HAP-1 (cell line): ENCODE measurements around the gene PYHIN1.
"Not testable (repeated sequence)": the region's sequence is repeated elsewhere in the genome, so short reads cannot be mapped to it uniquely, and the experiment has no call there.

Experiments
- DNase-seq, 2 experiments: peaks; one replicate each; pipeline ENCODE4 v3.0.0-alpha.2; 2016 to 2020; ENCODE audit warnings: low spot score in 2 of 2
- H3K27me3 ChIP-seq: fragments of 250-450 bp; sonication (Bioruptor Pico); 2 replicates; pipeline ENCODE4 v1.5.1; 2020; ENCODE audit warnings: low read depth, mild to moderate bottlenecking, moderate library complexity
- H3K36me3 ChIP-seq: fragments of 250-450 bp; sonication (Bioruptor Pico); replicated peaks from 2 replicates; pipeline ENCODE4 v1.5.1; 2020; ENCODE audit warnings: mild to moderate bottlenecking
- H3K4me1 ChIP-seq: fragments of 250-450 bp; sonication (Bioruptor Pico); 2 replicates; pipeline ENCODE4 v1.5.1; 2020; ENCODE audit warnings: mild to moderate bottlenecking
- H3K4me3 ChIP-seq: fragments of 250-450 bp; sonication (Bioruptor Pico); 2 replicates; pipeline ENCODE4 v1.5.1; 2020; ENCODE audit warnings: mild to moderate bottlenecking, moderate library complexity
- H3K9me3 ChIP-seq: fragments of 250-450 bp; sonication (Bioruptor Pico); 2 replicates; pipeline ENCODE4 v1.5.1; 2020; ENCODE audit warnings: mild to moderate bottlenecking, moderate library complexity
- in situ Hi-C: fragments of 300-500 bp; cut with MboI; formaldehyde crosslinking; loops from 3 replicates; pipeline ENCODE4 v1.14.3; 2020; ENCODE audit warnings: low sequenced_read_pairs, inconsistent platforms, mixed read lengths

Gene PYHIN1

GRCh38 chr1:158998037-158998780, 66.9 kb downstream of the PYHIN1 start:
- in situ Hi-C loops = no loop called here
- no peaks in the 10 kb centered on the region for H3K27me3 ChIP-seq
- H3K9me3 ChIP-seq = no peaks in the 10 kb centered on the region
- H3K4me1 ChIP-seq = no peaks in the 10 kb centered on the region
- H3K4me3 ChIP-seq = no peak overlapping the region
- H3K36me3 ChIP-seq = no peaks in the 10 kb centered on the region
- DNase-seq = no peak

GRCh38 chr1:158998781-158999161, 67.4 kb downstream of the PYHIN1 start:
- DNase-seq = peak; percentile 31 to 40
- Histone ChIP-seq H3K4me3 (no peak overlapping the region), H3K36me3 (no peaks in the 10 kb centered on the region), H3K9me3 (no peaks in the 10 kb centered on the region), H3K27me3 (no peaks in the 10 kb centered on the region), H3K4me1 (no peaks in the 10 kb centered on the region)
- in situ Hi-C loops = no loop called here

- no peaks in the 10 kb centered on the region for H3K36me3 ChIP-seq
- no peaks in the 10 kb centered on the region for H3K4me1 ChIP-seq
- H3K4me3 ChIP-seq = no peak overlapping the region
- H3K9me3 ChIP-seq = no peaks in the 10 kb centered on the region
- no peaks in the 10 kb centered on the region for H3K27me3 ChIP-seq
- in situ Hi-C loops = no loop called here
- peak in 1 of 2 experiments; percentile 18 for DNase-seq
These were observed 68.1 kb downstream of the PYHIN1 start for GRCh38 chr1:158999316-159000069.

GRCh38 chr1:159000070-159000409, 68.7 kb downstream of the PYHIN1 start:
- Histone ChIP-seq H3K4me1 (no peaks in the 10 kb centered on the region), H3K27me3 (no peaks in the 10 kb centered on the region), H3K9me3 (no peaks in the 10 kb centered on the region), H3K36me3 (no peaks in the 10 kb centered on the region), H3K4me3 (no peak overlapping the region)
- DNase-seq = no peak
- in situ Hi-C loops = no loop called here

GRCh38 chr1:159000625-159001024, 69.3 kb downstream of the PYHIN1 start:
- no peaks in the 10 kb centered on the region for H3K27me3 ChIP-seq
- in situ Hi-C loops = no loop called here

GRCh38 chr1:159005161-159005560, 73.8 kb downstream of the PYHIN1 start:
- Histone ChIP-seq H3K36me3 (no peaks in the 10 kb centered on the region), H3K4me3 (no peak overlapping the region), H3K9me3 (no peaks in the 10 kb centered on the region), H3K27me3 (no peaks in the 10 kb centered on the region), H3K4me1 (no peaks in the 10 kb centered on the region)
- in situ Hi-C loops = no loop called here
- DNase-seq = no peak

More at GRCh38 chr1:159000625-159001024, 69.3 kb downstream of the PYHIN1 start:
- Histone ChIP-seq H3K36me3 (no peaks in the 10 kb centered on the region), H3K4me1 (no peaks in the 10 kb centered on the region), H3K4me3 (no peak overlapping the region), H3K9me3 (no peaks in the 10 kb centered on the region)
- no peak for DNase-seq

- Histone ChIP-seq H3K4me3 (no peak overlapping the region), H3K9me3 (no peaks in the 10 kb centered on the region), H3K27me3 (no peaks in the 10 kb centered on the region), H3K4me1 (no peaks in the 10 kb centered on the region), H3K36me3 (no peaks in the 10 kb centered on the region)
- no peak for DNase-seq
- in situ Hi-C loops = no loop called here
These were observed 74.3 kb downstream of the PYHIN1 start for GRCh38 chr1:159005676-159006075.

GRCh38 chr1:159006210-159006807, 75.0 kb downstream of the PYHIN1 start:
- not testable (repeated sequence) for H3K4me1 ChIP-seq

GRCh38 chr1:159007726-159008125, 76.4 kb downstream of the PYHIN1 start:
- H3K9me3 ChIP-seq = no peaks in the 10 kb centered on the region
- no peaks in the 10 kb centered on the region for H3K4me1 ChIP-seq
- H3K27me3 ChIP-seq = no peaks in the 10 kb centered on the region
- in situ Hi-C loops = no loop called here
- H3K4me3 ChIP-seq = no peak overlapping the region
- H3K36me3 ChIP-seq = no peaks in the 10 kb centered on the region
- no peak for DNase-seq

More at GRCh38 chr1:159006210-159006807, 75.0 kb downstream of the PYHIN1 start:
- DNase-seq, H3K27me3 ChIP-seq, in situ Hi-C loops, H3K36me3 ChIP-seq, H3K4me3 ChIP-seq, H3K9me3 ChIP-seq: not testable (repeated sequence)

GRCh38 chr1:159008744-159009188, 77.4 kb downstream of the PYHIN1 start:
- no peaks in the 10 kb centered on the region for H3K27me3 ChIP-seq
- no peaks in the 10 kb centered on the region for H3K4me1 ChIP-seq
- H3K36me3 ChIP-seq = no peaks in the 10 kb centered on the region
- no peak for DNase-seq
- in situ Hi-C loops = no loop called here
- no peak overlapping the region for H3K4me3 ChIP-seq
- H3K9me3 ChIP-seq = no peaks in the 10 kb centered on the region

- no peak overlapping the region for H3K4me3 ChIP-seq
- no peaks in the 10 kb centered on the region for H3K36me3 ChIP-seq
- no peaks in the 10 kb centered on the region for H3K9me3 ChIP-seq
- no peak for DNase-seq
- in situ Hi-C loops = no loop called here
- H3K27me3 ChIP-seq = no peaks in the 10 kb centered on the region
- no peaks in the 10 kb centered on the region for H3K4me1 ChIP-seq
These were observed 77.9 kb downstream of the PYHIN1 start for GRCh38 chr1:159009287-159009686.

GRCh38 chr1:159009704-159010361, 78.5 kb downstream of the PYHIN1 start, which contains the start of gene IFI16:
Gene IFI16 (plus strand): TSS chr1:159009907. CDS start chr1:159014681, 4,774 bp downstream.
- in situ Hi-C loops = no loop called here
- Histone ChIP-seq H3K36me3 (no peaks in the 10 kb centered on the region), H3K27me3 (no peaks in the 10 kb centered on the region), H3K9me3 (no peaks in the 10 kb centered on the region), H3K4me1 (no peaks in the 10 kb centered on the region), H3K4me3 (no peak within 1 kb of the TSS)
- no peak for DNase-seq

- Histone ChIP-seq H3K4me3 (no peak overlapping the region), H3K4me1 (no peaks in the 10 kb centered on the region), H3K36me3 (no peaks in the 10 kb centered on the region), H3K27me3 (no peaks in the 10 kb centered on the region), H3K9me3 (no peaks in the 10 kb centered on the region)
- in situ Hi-C loops = no loop called here
- no peak for DNase-seq
These were observed 79.0 kb downstream of the PYHIN1 start for GRCh38 chr1:159010391-159010790.
